K562 (cell line): ENCODE measurements around the gene KLRC2. TPM values are rescaled to one million over a fixed set of nuclear protein-coding genes. Genes with fewer than 3 reads are reported as not detected.
"Not testable (repeated sequence)": the region's sequence is repeated elsewhere in the genome, so short reads cannot be mapped to it uniquely, and the experiment has no call there.

Experiments
- ATAC-seq: fragments of 200-7000 bp; cut with Tn5 transposase; 3 replicates; pipeline ENCODE4 v1.9.1; 2020; ENCODE audit warnings: moderate library complexity
- BruUV-seq: library from RNA; stranded (reverse); fragments of 400-500 nt; replicated peaks from 2 replicates; lab custom pipeline; 2021; lab: Mats Ljungman, UMichigan
- CTCF ChIA-PET: fragments of 300-600 bp; formaldehyde crosslinking; extraction: SDS; loops from one replicate; lab custom pipeline; 2021; ENCODE audit warnings: low intra/inter-chr PET ratio; lab: Yijun Ruan, JAX
- POLR2A ChIA-PET: fragments of 300-600, 350-650 bp; sonication (Branson Sonifier 250); formaldehyde crosslinking; extraction: SDS; loops from one replicate; lab custom pipeline; 2021; ENCODE audit warnings: antibody characterized with exemption, inconsistent platforms; lab: Yijun Ruan, JAX
- DNase-seq, 4 experiments: peaks; one replicate each; pipeline versions ENCODE4 v3.0.0 to v3.0.0-alpha.2; 2011 to 2018; ENCODE audit warnings: low spot score in 3 of 4, mixed read lengths in 3 of 4; ENCODE audit errors: extremely low read depth in 1 of 4
- FAIRE-seq: peaks from 2 replicates; lab custom pipeline; 2011; peaks lifted over from hg19 to GRCh38; lab: Jason Lieb, UNC
- H2AFZ ChIP-seq: 2 replicates; pipeline ENCODE4 v1.6.0; 2011; ENCODE audit warnings: low read depth, low read length, control low read depth, inconsistent platforms
- H3K27ac ChIP-seq: fragments of 200-600 bp; 3 replicates; pipeline ENCODE4 v1.8.0; 2011; ENCODE audit warnings: low read depth, mild to moderate bottlenecking, control low read depth, inconsistent platforms, low read length, moderate library complexity, mixed read lengths; ENCODE audit errors: extremely low read depth
- H3K27me3 ChIP-seq, 2 experiments: fragments of 300-600 bp in 1 of 2; 2 replicates in 1 of 2; 3 replicates in 1 of 2; pipeline versions ENCODE4 v1.6.0 to v1.8.0; 2011; ENCODE audit warnings: inconsistent platforms in 2 of 2, low read length in 2 of 2, mild to moderate bottlenecking in 1 of 2, mixed read lengths in 1 of 2, moderate library complexity in 1 of 2; ENCODE audit not compliant: control insufficient read depth in 2 of 2, insufficient read depth in 2 of 2
- H3K36me3 ChIP-seq: fragments of 300-600 bp; 3 replicates; pipeline ENCODE4 v1.8.0; 2011; ENCODE audit warnings: mild to moderate bottlenecking, low read length, inconsistent platforms; ENCODE audit not compliant: control insufficient read depth, insufficient read depth
- H3K4me1 ChIP-seq, 2 experiments: fragments of 200-600 bp in 1 of 2; replicated peaks in 1 of 2; 2 replicates in 1 of 2; 3 replicates in 1 of 2; pipeline versions ENCODE4 v1.5.1 to v1.8.0; 2011; ENCODE audit warnings: inconsistent platforms in 2 of 2, low read length in 2 of 2, mild to moderate bottlenecking in 1 of 2, mixed read lengths in 1 of 2, moderate library complexity in 1 of 2; ENCODE audit not compliant: control insufficient read depth in 2 of 2, insufficient read depth in 2 of 2
- H3K4me2 ChIP-seq: 2 replicates; pipeline ENCODE4 v1.6.1; 2011; ENCODE audit warnings: low read length, control low read depth, inconsistent platforms, mixed read lengths; ENCODE audit not compliant: insufficient read depth
- H3K4me3 ChIP-seq: fragments of 200-600 bp; sonication (generic), shearing (Covaris generic); 2 replicates; pipeline ENCODE4 v1.5.1; 2016; ENCODE audit warnings: control low read depth, inconsistent platforms
- H3K79me2 ChIP-seq: fragments of 200-600 bp; 3 replicates; pipeline ENCODE4 v1.8.0; 2011; ENCODE audit warnings: low read length, inconsistent platforms; ENCODE audit not compliant: control insufficient read depth, insufficient read depth
- H3K9ac ChIP-seq, 2 experiments: 2 replicates each; pipeline versions ENCODE4 v1.6.0 to v1.6.1; 2011; ENCODE audit warnings: low read depth in 2 of 2, low read length in 2 of 2, control low read depth in 1 of 2, inconsistent platforms in 1 of 2, mild to moderate bottlenecking in 1 of 2, mixed read lengths in 1 of 2; ENCODE audit not compliant: insufficient read depth in 1 of 2
- H3K9me1 ChIP-seq: one replicate; pipeline ENCODE4 v1.6.0; 2011; ENCODE audit warnings: inconsistent platforms, mild to moderate bottlenecking, low read length, moderate library complexity; ENCODE audit not compliant: control insufficient read depth, insufficient read depth
- H3K9me3 ChIP-seq: replicated peaks from 2 replicates; pipeline ENCODE4 v1.5.1; 2011; ENCODE audit warnings: low read depth, low read length, inconsistent platforms; ENCODE audit not compliant: control insufficient read depth, insufficient read depth
- H4K20me1 ChIP-seq: replicated peaks from 2 replicates; pipeline ENCODE4 v1.6.1; 2011; ENCODE audit warnings: low read length, inconsistent platforms, mixed read lengths; ENCODE audit not compliant: control insufficient read depth, insufficient read depth
- WGBS: fragments of 100-300 bp; shearing (Covaris generic); methylation state at CpG from one replicate; pipeline ENCODE4 v1.1.6; 2016; ENCODE audit warnings: low coverage, mixed read lengths; ENCODE audit not compliant: insufficient coverage; ENCODE audit errors: missing lambda C conversion rate; 5-methylcytosine and 5-hydroxymethylcytosine counted together
- in situ Hi-C: fragments of 300-500 bp; cut with MboI; formaldehyde crosslinking; loops from 4 replicates; pipeline ENCODE4 v1.15.0; 2018; ENCODE audit warnings: inconsistent platforms, mixed read lengths
- intact Hi-C: fragments of 100-400 bp; cut with micrococcal nuclease; formaldehyde crosslinking; loops from 2 replicates; pipeline ENCODE4 v1.14.2; 2022
- polyA plus RNA-seq, 8 experiments: library from polyadenylated mRNA; depleted of rRNA in 4 of 8; stranded (reverse) in 5 of 8; unstranded in 3 of 8; fragments of >200 nt; fragmentation: Nextera tagmentation in 2 of 8; fragmentation: Illumina TruSeq in 1 of 8; extraction: Ambion mirVana in 2 of 8; extraction: Trizol in 1 of 8; gene quantifications; 2 replicates each; pipeline versions ENCODE4 v1.2.1 to v1.2.3, GENCODE V29; 2011 to 2014; ENCODE audit warnings: inconsistent platforms in 1 of 8, missing spikeins in 1 of 8
- total RNA-seq, 7 experiments: library from RNA; depleted of rRNA in 6 of 7; stranded (reverse); fragments of >200 nt in 6 of 7; fragmentation: Illumina TruSeq in 2 of 7; extraction: Trizol in 2 of 7; gene quantifications; 2 replicates each; pipeline versions ENCODE4 v1.2.1 to v1.2.3, GENCODE V29; 2011 to 2021; ENCODE audit warnings: low replicate concordance in 1 of 7

KLRC2 gene
- total and polyA plus RNA-seq, 9 of the 15 experiments (the other 6 are each of a cell fraction or from before 2014, with no cell fraction given) = not detected

- H3K9me1 ChIP-seq, FAIRE-seq, CTCF ChIA-PET, H3K27ac ChIP-seq, BruUV-seq, H3K27me3 ChIP-seq, ATAC-seq, H3K4me2 ChIP-seq, H2AFZ ChIP-seq, H4K20me1 ChIP-seq, H3K4me1 ChIP-seq, H3K36me3 ChIP-seq, in situ Hi-C loops, DNase-seq, H3K9me3 ChIP-seq, intact Hi-C loops, H3K79me2 ChIP-seq, H3K4me3 ChIP-seq, POLR2A ChIA-PET, H3K9ac ChIP-seq: not testable (repeated sequence)
- WGBS = 50% methylated on average over 1 of the region's 1 CpG
Measured at GRCh38 chr12:10424260-10424899, 11.4 kb downstream of the KLRC2 start.

GRCh38 chr12:10422159-10422558, 13.7 kb downstream of the KLRC2 start:
- H3K36me3 ChIP-seq, in situ Hi-C loops, intact Hi-C loops, H4K20me1 ChIP-seq, DNase-seq, H3K9me3 ChIP-seq, BruUV-seq, H3K79me2 ChIP-seq, POLR2A ChIA-PET, H3K9me1 ChIP-seq, H3K9ac ChIP-seq, H3K4me3 ChIP-seq, H3K27ac ChIP-seq, H2AFZ ChIP-seq, CTCF ChIA-PET, H3K4me1 ChIP-seq, H3K4me2 ChIP-seq, H3K27me3 ChIP-seq: not testable (repeated sequence)
- peak; percentile 69 for ATAC-seq
- FAIRE-seq = peak; percentile 54
- no CpG with 5 or more reads among the region's 3 CpGs for WGBS

GRCh38 chr12:10420334-10420733, 15.5 kb downstream of the KLRC2 start, which contains the start of gene KLRC3:
Gene KLRC3, minus strand, starts transcription at chr12:10420595. Its CDS starts 45 bp downstream, at chr12:10420550.
- intact Hi-C loops, H3K9me3 ChIP-seq, FAIRE-seq, H3K79me2 ChIP-seq, H3K4me2 ChIP-seq, in situ Hi-C loops, BruUV-seq, CTCF ChIA-PET, H3K4me3 ChIP-seq, POLR2A ChIA-PET, H4K20me1 ChIP-seq, H3K9me1 ChIP-seq, H3K27me3 ChIP-seq, H3K27ac ChIP-seq, H3K36me3 ChIP-seq, DNase-seq, H3K4me1 ChIP-seq, H3K9ac ChIP-seq: not testable (repeated sequence)
- WGBS = no CpG with 5 or more reads among the region's 1 CpG
- ATAC-seq = peak; percentile 69; the same call in 2 of the 3 replicates
- H2AFZ ChIP-seq = peak within 1 kb of the TSS; percentile 62; the same call in 1 of the 2 replicates
